Osteoblast (primary cell): ENCODE measurements around the gene MB. TPM values are rescaled to one million over a fixed set of nuclear protein-coding genes. Genes with fewer than 3 reads are reported as not detected.

Experiments used
- DNase-seq: peaks from one replicate; pipeline ENCODE4 v3.0.0; 2011; ENCODE audit warnings: low spot score, mixed read lengths; ENCODE audit not compliant: insufficient read length; ENCODE audit errors: missing footprints
- H2AFZ ChIP-seq: 2 replicates; pipeline ENCODE4 v1.6.0; 2011; ENCODE audit warnings: mild to moderate bottlenecking, low read length
- H3K27ac ChIP-seq: 2 replicates; pipeline ENCODE4 v1.5.1; 2011; ENCODE audit warnings: mild to moderate bottlenecking, low read depth, low read length, moderate library complexity
- H3K27me3 ChIP-seq: 2 replicates; pipeline ENCODE4 v1.6.0; 2012; ENCODE audit warnings: mild to moderate bottlenecking, control low read depth, inconsistent platforms, low read length, moderate library complexity; ENCODE audit not compliant: insufficient read depth
- H3K36me3 ChIP-seq: 2 replicates; pipeline ENCODE4 v1.5.1; 2011; ENCODE audit warnings: mild to moderate bottlenecking, low read length, control low read depth, moderate library complexity; ENCODE audit not compliant: insufficient read depth
- H3K4me1 ChIP-seq: 2 replicates; pipeline ENCODE4 v1.5.1; 2011; ENCODE audit warnings: mild to moderate bottlenecking, low read length, control low read depth, moderate library complexity; ENCODE audit not compliant: insufficient read depth
- H3K4me2 ChIP-seq: 2 replicates; pipeline ENCODE4 v1.6.0; 2011; ENCODE audit warnings: mild to moderate bottlenecking, low read length; ENCODE audit not compliant: insufficient read depth
- H3K4me3 ChIP-seq: fragments of 200-600 bp; sonication (generic); 3 replicates; pipeline ENCODE4 v1.5.1; 2012; ENCODE audit warnings: mild to moderate bottlenecking, low read length, inconsistent platforms; ENCODE audit not compliant: insufficient read depth
- H3K79me2 ChIP-seq: 2 replicates; pipeline ENCODE4 v1.6.0; 2012; ENCODE audit warnings: mild to moderate bottlenecking, low read length, control low read depth, inconsistent platforms; ENCODE audit not compliant: insufficient read depth
- H3K9me3 ChIP-seq: 2 replicates; pipeline ENCODE4 v1.5.1; 2011; ENCODE audit warnings: low read depth, low read length, control low read depth
- H4K20me1 ChIP-seq: 2 replicates; pipeline ENCODE4 v1.6.0; 2012; ENCODE audit warnings: mild to moderate bottlenecking, low read length, control low read depth; ENCODE audit not compliant: insufficient read depth
- total RNA-seq: library from RNA; depleted of rRNA; stranded (reverse); fragments of >200 nt; gene quantifications from 2 replicates; pipeline ENCODE4 v1.2.3, GENCODE V29; 2012
- TF ChIP-seq, protein P1 (sequence below): IDR thresholded peaks from 2 replicates; pipeline ENCODE4 v1.5.1; 2011; ENCODE audit warnings: mild to moderate bottlenecking, low read depth, low read length, moderate library complexity; ENCODE audit errors: extremely low read depth

MB gene
- total RNA-seq, 1 donor = 0.36 TPM

- H3K36me3 ChIP-seq = no peaks in the 10 kb centered on the region
- H3K4me2 ChIP-seq = no peak overlapping the region
- H3K9me3 ChIP-seq = no peaks in the 10 kb centered on the region
- TF ChIP-seq, protein P1, sequence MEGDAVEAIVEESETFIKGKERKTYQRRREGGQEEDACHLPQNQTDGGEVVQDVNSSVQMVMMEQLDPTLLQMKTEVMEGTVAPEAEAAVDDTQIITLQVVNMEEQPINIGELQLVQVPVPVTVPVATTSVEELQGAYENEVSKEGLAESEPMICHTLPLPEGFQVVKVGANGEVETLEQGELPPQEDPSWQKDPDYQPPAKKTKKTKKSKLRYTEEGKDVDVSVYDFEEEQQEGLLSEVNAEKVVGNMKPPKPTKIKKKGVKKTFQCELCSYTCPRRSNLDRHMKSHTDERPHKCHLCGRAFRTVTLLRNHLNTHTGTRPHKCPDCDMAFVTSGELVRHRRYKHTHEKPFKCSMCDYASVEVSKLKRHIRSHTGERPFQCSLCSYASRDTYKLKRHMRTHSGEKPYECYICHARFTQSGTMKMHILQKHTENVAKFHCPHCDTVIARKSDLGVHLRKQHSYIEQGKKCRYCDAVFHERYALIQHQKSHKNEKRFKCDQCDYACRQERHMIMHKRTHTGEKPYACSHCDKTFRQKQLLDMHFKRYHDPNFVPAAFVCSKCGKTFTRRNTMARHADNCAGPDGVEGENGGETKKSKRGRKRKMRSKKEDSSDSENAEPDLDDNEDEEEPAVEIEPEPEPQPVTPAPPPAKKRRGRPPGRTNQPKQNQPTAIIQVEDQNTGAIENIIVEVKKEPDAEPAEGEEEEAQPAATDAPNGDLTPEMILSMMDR = no peak
- H3K27ac ChIP-seq = no peak overlapping the region
- DNase-seq = peak; percentile 53
- no peak overlapping the region for H3K4me3 ChIP-seq
- no peaks in the 10 kb centered on the region for H3K79me2 ChIP-seq
- H2AFZ ChIP-seq = no peak overlapping the region
- H3K27me3 ChIP-seq = no peaks in the 10 kb centered on the region
- H3K4me1 ChIP-seq = peaks cover 12% of the 10 kb centered on the region
- no peaks in the 10 kb centered on the region for H4K20me1 ChIP-seq
These were observed 29.7 kb downstream of the MB start for GRCh38 chr22:35587447-35587870.

DNA sequence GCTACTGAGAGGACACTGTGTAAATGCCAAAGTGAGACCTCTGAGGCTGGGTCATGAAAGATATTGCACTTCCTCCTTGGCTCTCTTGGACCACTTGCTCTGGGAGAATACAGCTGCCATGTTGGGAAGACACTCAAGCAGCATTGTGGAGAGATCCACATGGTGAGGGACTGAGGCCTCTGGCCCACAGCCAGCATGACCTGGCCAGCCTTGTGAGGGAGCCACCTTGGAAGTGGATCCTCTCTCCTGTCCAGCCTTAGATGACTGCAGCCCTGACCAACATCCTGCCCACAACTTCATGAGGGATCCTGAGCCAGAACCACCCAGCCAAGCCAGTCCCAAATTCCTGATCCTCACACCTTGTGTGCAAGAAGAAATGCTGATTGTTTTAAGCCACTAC is 30.4 kb downstream of the MB start:
- Histone ChIP-seq H3K27me3 (no peaks in the 10 kb centered on the region), H3K36me3 (no peaks in the 10 kb centered on the region), H3K27ac (no peak overlapping the region), H3K9me3 (no peaks in the 10 kb centered on the region), H3K79me2 (no peaks in the 10 kb centered on the region), H3K4me3 (no peak overlapping the region), H4K20me1 (no peaks in the 10 kb centered on the region), H3K4me1 (peaks cover 12% of the 10 kb centered on the region), H3K4me2 (no peak overlapping the region), H2AFZ (no peak overlapping the region)
- DNase-seq = peak; percentile 58
- TF ChIP-seq, protein P1 = no peak

- H4K20me1 ChIP-seq = no peaks in the 10 kb centered on the region
- H3K79me2 ChIP-seq = no peaks in the 10 kb centered on the region
- H3K4me3 ChIP-seq = no peak overlapping the region
- H3K4me2 ChIP-seq = no peak overlapping the region
- TF ChIP-seq, protein P1 = peak; percentile 93
- no peaks in the 10 kb centered on the region for H3K36me3 ChIP-seq
- H3K27me3 ChIP-seq = no peaks in the 10 kb centered on the region
- no peak overlapping the region for H2AFZ ChIP-seq
- peak; percentile 96 for DNase-seq
- H3K27ac ChIP-seq = no peak overlapping the region
- no peaks in the 10 kb centered on the region for H3K9me3 ChIP-seq
- no peaks in the 10 kb centered on the region for H3K4me1 ChIP-seq
These were observed 34.1 kb downstream of the MB start for GRCh38 chr22:35582861-35583670.

- no peak overlapping the region for H3K4me3 ChIP-seq
- H2AFZ ChIP-seq = no peak overlapping the region
- no peaks in the 10 kb centered on the region for H3K9me3 ChIP-seq
- H3K4me1 ChIP-seq = no peaks in the 10 kb centered on the region
- no peaks in the 10 kb centered on the region for H3K79me2 ChIP-seq
- H3K36me3 ChIP-seq = no peaks in the 10 kb centered on the region
- H3K27ac ChIP-seq = no peak overlapping the region
- TF ChIP-seq, protein P1 = no peak
- no peak overlapping the region for H3K4me2 ChIP-seq
- DNase-seq = peak; percentile 41
- H3K27me3 ChIP-seq = no peaks in the 10 kb centered on the region
- no peaks in the 10 kb centered on the region for H4K20me1 ChIP-seq
These were observed 34.8 kb downstream of the MB start for GRCh38 chr22:35582218-35582860.
